DMS 273 (cell line): ENCODE data around the gene EIF3D.
A peak's percentile ranks its signal among the peaks of the same experiment; 100 is the strongest.

Experiments used
- DNase-seq: peaks from one replicate; lab custom pipeline; 2025; ENCODE audit not compliant: unreplicated experiment; lab: John Stamatoyannopoulos, UW

Gene EIF3D

DNA sequence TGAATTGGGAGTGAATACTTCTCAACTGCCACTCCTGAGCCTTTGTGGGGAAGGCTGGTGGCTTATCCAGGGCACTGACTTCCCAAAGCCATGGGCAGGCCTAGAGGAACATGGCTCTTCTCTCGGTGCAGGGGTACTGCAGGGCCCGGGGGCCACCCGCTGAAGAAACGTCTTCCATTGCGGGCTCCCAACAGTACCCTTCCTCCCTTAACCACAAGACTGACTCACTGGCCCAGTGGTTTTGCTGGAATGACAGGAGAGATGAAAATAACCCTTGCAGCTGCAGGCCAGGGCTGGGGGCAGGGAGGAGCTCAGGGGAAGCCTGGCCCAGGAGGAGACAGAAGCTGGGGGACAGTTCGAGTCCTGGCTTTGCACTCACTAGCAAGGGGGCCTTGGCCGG is 61.0 kb downstream of the EIF3D start:
- DNase-seq = no peak

DNA sequence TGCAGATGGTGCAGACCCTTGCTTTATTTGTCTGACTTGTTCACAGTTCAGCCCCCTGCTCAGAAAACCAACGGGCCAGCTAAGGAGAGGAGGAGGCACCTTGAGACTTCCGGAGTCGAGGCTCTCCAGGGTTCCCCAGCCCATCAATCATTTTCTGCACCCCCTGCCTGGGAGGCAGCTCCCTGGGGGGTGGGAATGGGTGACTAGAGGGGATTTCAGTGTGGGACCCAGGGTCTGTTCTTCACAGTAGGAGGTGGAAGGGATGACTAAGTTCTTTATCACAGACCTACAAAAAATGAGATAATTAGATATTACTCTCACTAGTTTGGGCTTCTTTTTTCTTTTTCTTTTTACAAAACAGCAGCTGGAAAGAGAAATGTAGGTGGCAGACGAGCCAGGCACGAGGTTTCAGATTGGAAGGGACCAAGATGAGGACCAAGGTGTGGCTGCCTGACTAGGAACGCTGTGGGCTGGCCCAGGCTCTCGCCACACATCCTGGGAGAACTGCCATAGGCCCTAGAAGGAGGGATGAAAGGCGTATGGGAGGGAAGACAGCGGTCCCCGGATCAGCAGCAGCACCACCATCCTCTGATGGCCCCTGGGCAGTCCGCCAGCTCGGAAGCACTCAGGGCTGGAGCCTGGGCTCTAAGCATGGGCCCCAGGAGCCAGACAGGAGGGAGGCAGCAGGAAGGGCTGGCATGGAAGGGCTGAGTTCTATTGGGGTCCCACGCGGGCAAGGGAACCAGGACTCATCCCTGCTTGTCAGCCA is 61.7 kb downstream of the EIF3D start:
- peak; percentile 73 for DNase-seq

DNA sequence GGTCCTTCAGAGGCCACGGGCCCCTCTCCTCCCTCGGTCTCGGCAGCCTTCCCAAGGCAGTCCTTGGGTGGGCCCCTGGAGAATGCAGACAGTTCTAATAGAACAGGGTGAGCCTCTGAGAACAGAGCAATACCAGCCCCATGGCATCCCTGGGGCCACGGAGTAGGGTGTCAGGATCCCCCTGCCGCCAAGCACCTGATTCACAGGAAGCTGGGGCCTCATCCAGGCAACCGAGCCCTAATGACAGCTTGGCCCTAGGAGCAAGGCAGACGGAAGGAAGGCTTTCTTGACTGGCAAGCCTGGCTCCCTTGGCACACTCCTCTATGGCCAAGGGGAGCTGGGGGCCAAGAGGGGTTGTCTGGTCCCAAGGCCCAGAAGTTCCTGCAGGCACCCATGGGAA is 62.7 kb downstream of the EIF3D start:
- DNase-seq = no peak

DNA sequence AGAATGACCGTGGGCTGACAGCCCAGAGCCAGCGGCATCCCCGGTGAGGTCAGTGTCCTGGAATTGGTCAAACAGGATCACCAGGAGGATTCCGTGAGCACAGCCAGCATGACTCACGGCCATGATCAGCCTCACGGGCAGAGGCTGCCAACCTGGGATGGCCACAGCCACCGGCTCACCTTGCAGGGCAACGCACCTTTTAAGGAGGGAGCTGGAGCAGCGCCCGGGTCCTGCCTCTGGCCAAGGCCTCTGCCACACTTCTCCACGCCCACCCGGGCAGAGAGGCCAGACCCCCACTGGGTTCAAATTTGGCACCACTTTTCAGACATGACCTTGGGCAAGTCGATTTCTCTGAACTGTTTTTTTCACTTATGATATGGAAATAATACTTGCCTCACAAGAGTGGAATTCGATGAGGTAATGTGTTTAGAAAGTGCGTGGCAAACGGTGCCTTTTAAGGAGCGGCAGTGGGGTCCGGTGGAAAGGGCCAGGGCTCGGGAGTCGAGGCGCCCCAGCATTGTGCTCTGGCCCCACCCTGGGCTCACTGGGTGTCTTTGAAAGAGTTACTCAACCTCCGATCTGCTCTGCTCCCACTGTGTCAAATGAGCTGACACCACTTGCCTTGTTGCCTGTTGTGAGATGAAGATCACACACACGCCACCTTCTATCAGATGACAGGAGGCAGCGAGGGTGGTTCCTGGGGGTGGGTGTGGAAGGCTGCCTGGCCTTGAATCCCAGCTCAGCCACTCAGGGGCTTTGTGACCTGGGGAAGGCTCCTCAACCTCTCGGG is 63.5 kb downstream of the EIF3D start:
- DNase-seq = peak; percentile 41

DNA sequence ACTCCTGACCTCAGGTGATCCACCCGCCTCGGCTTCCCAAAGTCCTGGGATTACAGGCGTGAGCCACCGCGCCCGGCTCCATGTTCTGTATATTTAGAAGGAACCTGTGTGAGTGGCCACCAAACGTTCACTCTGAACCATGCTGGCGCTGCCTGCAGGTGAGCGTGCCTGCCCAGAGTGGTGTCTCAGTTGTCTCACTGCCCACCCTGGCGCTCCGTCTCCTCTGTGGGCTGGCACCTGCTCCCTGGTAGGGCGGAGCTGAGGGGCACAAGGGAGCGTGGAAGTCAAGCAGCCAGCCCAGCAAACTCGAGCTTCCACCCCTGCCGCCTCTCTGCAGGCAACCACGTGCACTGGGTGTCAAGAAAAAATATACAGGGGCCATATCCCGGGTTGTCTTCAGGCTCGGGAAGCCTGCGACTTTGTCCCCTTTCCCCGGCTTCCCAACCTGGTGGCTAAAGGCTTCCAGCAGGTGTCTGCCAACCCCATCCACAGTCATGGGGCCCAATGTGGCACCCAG is 64.2 kb downstream of the EIF3D start:
- DNase-seq = no peak

DNA sequence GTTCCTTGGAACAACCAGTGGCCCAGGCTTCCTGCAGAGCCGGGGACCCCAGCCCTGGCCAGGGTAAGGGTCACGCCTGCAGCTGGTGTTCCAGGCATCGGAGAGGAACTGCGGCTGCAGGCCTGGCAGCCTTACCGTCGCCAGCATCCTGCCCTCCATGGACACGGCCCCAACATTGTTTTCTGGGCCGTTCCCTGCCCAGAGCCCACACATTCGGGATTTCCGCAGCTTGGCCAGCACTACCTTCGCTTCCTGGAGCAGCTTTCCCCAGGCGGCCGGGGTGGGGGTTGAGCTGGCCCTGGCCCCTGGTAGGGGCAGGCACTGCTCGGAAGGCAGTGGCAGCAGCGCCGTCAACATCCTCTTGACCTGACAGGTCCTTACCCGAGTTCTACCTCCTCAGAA is 65.2 kb downstream of the EIF3D start:
- DNase-seq = no peak

DNA sequence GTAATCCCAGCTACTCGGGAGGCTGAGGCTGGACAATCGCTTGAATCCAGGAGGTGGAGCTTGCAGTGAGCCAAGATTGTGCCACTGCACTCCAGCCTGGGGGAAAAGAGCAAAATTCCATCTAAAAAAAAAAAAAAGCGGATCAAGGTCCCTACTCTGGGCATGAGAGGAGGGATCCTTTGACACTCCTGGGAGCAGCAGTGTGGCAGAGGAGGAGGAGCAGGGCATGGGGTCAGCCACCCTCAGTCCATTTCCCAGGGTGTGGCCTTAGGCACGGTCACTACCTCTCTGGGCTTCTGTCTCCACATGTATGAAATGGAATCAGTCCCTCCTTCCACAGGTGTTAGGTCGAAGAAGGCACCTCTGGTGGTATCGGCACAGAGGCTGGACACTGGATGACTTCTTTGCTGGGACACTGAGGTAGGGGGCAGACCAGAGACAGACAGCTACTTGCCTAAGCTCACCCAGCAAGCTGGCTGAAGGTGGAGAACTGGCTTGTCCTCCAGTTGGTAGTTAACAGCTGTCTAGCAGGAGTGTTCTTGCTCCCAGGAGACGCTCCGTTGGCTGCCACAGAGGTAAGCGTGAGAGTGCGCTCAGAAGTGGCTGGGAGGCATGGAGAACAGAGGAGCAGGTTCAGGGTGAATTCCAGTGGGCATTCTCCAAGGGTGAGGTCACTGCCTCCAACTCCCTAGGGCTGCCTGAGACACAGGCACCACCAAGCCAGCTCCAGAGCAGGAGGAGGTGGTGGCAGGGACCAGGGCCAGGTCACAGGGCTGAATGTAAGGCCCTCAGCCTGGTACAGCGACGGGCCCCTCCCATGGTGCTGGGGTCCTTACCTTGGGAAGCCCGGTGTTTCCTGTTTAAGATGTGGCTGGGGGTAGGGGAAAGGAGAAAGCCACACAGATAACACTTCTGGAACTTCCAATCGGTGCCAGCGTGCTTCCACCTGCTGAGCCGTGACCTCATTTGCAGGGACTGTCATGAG is 67.0 kb downstream of the EIF3D start:
- DNase-seq = peak; percentile 79
